HS-5 (cell line): Measurements from ENCODE around the gene XRCC3.

ENCODE experiments used
- DNase-seq: peaks from one replicate; pipeline ENCODE4 v3.0.0-alpha.2; 2012; ENCODE audit warnings: low read depth

XRCC3 gene

DNA sequence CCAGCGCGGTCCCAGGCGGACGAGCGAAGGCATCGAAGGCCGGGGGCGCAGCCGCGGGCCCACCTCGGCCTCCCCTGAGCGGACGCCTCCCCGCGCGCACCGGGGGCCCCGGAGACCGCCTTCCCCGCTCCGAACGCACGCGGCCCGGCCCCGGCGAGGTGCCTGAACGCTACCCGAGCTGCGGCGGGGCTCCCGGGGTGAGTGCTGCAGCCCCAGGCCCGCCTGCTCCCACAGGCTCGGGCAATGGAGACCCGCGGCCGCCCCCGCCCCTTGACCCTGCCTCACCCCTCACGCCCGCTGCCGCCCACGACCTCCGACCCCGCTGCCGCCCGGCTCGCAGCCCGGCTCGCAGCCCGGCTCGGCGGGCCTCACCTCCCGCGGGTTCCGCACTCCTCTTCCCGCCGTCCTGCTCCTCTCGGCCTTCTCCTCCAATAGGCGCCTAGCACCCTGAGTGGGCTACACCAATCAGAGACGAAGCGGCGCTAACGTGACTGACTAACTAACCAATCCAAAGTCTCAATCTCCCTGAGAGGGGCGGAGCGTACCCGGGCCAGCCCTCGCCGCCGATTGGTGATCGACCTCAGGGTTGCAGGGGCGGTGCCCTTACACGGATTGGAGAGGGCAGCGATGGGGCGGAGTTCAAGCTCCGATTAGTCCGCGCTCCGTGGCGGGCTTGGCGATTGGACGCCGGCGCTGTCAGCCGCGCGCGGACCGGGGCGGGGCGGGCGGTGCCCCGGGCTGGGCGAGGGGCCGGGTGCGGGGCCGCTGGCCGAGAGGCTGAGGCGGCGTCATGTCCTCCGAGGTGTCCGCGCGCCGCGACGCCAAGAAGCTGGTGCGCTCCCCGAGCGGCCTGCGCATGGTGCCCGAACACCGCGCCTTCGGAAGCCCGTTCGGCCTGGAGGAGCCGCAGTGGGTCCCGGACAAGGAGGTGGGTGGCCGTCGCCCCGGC, at the start of gene XRCC3, which contains the start of gene ZFYVE21:
Gene XRCC3, minus strand, starts transcription at position 400 of the 949 bp plus-strand sequence. CDS start 4,364 bp downstream, outside the sequence.
Gene ZFYVE21, plus strand, starts transcription at position 759 of the 949 bp plus-strand sequence. Its CDS starts 32 bp downstream, at position 791.
- DNase-seq: peak; percentile 96

DNA sequence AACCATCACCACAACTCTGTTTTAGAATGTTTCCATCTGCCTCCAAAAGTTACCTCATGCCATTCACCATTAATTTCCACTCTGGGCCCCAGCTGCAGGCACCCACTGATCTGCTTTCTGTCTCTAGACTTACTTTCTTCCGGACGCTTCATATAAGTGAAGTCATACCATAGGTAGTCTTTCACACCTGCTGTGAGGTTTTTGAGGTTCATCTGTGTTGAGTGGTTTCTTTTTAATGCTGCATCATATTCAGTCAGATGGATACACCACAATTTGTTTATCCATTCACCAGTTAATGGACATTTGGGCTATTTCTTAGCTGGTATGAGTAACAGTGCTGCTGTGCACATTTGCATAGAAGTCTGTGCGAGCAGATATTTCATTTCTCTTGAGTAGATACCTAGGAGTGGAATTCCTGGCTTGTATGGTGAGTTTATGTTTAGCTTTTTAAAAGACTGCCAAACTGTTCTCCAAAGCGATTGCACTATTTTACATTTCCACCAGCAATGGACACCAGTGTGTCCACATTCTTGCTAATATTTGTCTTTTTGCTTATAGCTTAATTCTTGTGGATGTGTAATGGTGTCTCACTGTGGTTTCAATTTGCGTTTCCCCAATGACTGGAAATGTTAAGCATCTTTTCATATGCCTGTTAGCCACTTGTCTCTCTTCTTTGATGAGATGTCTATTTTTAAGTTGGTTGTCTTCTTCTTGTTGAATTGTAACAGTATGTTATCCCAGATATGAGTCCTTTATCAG, 48.7 kb upstream of the XRCC3 start:
- DNase-seq: no peak

DNA sequence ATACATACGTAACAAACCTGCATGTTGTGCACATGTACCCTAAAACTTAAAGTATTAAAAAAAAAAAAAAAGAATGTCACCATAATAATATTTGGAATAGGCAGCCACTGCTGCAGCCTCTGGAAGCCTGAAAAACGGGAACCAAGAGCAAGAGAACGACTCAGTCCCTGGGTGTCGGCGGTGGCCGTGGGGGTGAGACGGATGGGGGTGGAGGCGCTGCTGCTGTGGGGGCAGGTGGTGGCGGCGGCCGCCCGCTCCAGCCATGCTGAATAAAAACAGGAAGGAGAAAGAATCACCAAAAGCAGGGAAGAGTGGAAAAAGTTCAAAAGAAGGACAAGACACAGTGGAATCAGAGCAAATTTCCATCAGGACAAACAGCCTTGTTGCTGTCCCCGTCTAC, 47.3 kb upstream of the XRCC3 start:
- DNase-seq: no peak

DNA sequence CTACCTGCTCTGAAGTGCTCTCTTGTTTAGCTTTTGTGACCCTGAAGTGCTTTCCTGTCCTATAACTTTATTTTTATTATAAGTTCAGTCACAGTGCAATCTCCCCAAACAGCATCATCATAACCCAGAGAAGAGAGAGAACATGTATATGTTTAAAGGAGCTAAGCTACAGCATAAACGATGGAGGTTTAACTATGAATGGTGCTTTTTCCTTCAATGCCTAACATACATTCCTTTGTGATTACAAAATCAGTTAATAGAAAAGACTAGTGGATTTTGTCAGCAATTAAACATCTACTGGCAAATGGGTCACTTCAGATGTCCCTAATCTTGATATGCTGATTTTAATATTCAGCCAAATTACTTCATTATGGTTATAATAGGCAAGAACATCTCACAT, 46.8 kb upstream of the XRCC3 start:
- no peak for DNase-seq

DNA sequence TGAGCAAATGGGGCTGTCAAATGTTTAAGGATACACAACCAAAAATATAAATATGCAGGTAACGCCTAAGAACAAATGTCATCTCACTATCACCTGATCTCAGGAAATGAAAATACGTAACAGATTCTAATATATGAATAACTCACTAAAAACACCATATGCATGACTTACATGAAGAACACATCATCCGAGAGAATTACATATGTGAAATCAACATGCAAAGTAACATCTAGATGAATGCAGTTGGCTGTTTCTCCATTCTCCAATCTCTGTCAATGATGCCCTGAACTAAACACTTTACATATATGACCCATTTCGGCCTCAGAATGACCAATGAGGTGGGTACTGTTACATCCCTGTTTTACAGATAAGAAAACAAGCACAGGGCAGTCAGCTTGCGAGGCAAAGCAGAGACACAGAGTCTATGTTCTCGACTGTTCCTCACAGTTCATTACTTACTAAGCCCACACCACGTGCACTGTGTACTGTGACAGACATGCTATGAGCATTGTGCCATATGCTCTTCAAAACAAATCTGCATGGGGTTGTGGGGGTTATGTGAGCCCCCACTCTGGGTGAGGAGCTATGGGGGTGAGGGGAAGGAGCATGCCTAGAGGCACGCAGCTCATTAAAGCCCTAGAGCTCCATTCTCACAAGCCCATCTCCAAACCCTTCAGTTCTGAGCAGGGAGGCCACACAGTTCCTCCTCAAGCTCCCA, 43.0 kb upstream of the XRCC3 start:
- no peak for DNase-seq

DNA sequence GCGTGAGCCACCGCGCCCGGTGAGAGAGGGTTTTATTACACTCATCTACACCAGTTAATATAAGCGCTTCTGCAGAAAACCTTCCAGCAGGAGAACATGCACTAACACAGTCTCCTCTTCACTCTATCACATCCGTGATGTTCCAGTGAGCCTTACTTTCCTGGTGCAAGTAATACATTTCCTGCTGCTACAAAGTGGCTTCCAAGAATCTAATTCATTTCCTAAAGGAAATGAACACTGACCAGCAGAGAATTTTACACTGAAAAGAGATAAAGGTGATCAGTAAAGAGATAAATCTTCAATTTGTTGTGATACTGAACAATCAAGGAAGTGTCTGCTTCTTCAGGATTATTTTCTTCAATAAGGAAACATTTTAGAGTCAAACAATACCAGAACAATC, 39.8 kb upstream of the XRCC3 start:
- DNase-seq: no peak

DNA sequence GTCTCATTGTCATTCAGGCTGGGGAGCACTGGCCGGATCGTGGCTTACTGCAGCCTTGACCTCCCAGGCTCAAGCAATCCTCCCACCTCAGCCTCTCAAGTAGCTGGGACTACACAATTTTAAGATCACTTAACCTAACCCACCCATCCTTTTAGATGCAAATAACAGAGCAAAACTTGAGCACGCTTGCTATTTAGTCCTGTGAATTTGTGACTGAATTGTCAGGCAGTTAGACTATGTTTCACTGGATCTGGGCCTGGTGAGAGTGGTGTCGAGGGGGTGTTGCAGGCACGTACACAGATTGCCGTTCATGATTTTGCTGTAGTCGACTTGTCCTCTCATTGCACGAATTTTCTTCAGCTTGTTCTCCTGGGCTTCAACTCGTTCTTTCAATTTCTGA, 38.5 kb upstream of the XRCC3 start:
- no peak for DNase-seq

DNA sequence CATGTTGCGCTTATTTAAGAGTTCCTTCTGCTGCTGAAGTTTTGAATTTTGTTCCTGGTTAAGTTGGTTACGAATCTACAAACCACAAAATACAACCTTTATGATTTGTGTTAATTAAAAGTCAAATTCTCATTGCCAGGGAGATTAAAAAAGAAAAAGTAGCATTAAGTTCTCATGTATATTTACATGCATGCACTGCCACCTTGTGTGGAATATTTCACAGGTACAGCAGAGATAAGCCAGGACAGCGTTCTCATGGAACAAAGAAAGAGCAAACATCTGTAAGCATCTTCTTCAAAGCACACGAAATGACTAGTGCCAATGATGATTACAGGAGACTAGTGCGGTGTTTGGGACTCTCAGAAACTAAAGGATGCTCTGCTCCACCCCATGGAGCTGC, 34.6 kb upstream of the XRCC3 start:
- DNase-seq: no peak

DNA sequence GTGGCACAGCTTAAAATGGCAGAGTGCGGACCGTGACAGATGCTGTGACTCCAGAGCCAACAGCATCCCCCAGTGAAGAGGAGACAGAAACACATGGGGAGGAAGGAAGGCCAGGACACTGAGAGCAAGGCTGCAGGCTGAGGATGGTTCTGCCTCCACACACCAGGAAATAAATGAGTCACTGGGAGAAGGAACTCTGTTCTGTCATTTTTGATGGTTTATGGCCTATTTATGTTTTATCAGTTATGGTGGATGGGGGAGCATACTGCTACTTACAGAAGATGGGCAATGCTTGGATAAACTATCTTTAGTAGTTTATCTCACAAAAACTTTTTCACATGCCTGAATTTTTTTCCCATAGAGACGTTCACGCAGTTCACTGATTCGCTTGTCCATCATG, 34.2 kb upstream of the XRCC3 start:
- DNase-seq: no peak

DNA sequence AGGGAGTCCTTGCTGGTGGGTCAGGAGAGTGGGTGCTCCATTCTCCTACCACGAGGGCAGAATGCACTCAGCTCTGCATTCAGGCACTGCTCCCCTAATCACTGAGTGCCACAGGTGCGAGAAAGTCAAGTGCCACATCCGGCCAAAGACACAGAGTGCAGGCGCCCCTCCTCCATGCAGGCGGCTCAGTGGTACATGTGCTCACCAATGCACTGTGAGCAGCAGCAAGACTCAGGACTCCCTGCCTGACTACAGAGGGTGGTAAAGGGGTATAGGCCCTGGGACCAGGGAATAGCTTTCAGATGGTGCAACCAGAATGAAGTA, 33.2 kb upstream of the XRCC3 start:
- DNase-seq: no peak

DNA sequence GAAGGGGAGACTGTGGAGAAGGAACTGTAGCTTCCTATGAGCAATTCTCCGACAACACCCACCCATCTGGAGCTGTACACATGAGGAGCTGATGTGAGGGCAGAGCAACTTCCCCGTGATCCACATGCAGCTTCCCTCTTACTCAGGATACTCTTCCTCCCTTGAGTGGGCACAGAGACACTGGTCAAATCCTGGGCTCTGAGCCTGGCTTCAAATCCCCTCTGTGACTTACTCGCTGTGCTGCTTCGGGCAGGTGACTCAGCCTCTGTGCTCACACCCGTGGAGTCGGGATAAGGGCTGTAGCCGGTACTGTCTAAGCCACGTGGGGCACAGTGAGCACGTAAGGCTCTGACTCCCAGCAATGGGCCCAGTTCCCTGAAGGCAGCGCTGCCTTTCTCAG, 31.4 kb upstream of the XRCC3 start:
- DNase-seq: no peak

DNA sequence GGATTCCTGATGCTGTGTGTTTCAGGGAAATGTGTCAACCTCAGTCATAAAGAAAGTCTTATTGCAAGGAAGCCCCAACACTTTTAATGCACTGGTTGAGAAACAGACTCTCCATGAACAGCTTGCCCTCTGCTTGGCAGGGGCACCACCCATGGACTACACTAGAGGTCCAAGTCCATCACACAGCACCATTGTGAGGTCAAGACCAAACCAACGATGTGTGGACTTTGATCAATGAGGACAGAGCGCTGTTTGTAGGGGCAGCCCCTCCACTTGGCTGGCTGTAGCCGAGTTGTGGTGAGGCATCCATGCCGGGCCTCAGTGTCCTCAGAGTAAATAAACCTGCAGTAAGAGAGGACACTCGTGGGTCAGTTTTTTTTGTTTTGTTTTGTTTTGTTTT, 30.2 kb upstream of the XRCC3 start:
- DNase-seq: no peak

DNA sequence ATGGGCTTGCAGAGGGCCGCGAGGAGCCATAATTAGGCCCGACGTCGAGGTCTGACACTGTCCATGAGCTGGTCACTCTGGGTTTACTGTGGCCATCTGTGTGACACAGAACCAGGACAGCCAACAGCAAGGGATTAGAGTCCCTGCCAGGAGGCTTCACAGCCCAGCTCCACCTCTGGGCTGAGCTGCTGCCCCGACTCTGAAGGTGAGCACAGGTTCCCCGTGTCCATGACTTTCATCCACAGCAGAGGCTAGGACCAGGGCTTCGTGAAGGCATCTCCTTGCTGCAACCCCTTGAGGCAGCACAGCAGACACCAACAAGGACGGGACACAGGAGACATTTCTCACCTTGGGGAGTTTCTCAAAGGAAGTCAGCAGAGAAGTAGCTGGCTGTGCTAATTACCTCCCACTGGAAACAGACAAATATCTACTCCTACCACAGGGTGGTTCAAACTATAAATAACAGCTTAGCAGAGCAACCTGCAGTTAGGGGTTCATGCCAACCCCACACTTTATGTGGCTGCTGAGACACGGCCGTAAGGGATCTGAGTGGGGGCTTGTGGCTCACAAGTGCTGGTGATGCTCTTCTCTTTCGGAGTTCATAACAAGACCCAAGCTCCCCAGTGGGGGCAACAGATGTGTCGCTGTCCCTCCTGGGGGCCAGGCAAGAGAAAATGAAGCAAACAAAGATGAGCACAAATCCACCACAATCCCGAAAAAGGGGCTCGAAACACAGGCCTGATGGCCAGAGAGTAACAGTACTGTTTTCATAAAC, 29.6 kb upstream of the XRCC3 start:
- no peak for DNase-seq

DNA sequence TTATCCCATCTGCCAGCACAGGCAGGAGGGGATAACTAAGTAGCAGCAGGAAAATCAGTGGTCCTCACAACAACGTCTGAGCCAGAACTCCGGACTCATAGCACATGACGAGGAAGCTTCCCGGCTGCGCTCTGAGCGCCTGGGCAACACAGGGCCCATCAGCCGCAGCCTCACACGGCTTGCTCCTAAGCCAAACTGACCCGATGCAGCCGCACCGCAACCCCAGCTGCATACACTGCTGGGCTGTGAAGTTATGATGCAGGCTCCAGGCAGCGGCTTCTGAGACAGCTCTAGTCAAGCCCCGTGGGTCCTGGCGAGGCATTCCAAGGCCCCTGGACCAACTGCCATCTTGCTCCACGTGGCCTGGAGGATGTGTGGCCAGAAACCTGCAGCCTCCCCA, 28.4 kb upstream of the XRCC3 start:
- DNase-seq: no peak

DNA sequence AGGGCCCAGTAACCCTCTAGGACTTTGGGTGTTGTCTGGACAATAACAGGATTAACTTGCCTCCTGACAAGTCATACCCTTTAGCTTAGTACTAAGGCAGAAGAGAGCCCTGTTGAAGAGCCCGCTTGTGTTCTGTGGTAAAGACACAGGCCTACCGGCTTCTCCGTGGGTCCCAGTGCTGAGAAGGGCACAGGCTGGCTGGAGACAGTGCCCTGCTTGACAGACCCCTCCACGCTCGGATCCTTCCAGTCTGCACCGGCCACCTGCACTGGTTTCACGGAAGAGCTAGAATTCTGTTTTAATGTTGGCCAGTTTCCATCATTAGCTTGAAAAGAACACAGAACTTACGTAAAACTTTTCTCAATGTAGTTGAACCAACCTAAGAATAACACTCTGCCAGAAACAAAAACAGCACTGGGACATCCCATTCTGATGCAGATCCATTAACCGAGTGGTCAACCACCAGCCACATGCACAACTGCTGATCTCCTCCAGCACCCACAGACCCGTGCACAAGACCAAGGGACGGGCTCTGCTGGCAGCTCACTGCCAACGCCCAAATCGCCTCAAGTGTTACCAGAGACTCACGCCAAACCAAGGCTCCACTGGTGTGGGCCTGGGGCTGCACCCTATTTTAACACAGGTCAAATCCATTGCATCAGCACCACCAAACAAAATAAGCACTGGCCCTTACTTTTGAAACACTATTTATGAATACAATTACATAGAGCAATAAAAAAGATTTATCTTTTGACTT, 27.4 kb upstream of the XRCC3 start:
- no peak for DNase-seq

DNA sequence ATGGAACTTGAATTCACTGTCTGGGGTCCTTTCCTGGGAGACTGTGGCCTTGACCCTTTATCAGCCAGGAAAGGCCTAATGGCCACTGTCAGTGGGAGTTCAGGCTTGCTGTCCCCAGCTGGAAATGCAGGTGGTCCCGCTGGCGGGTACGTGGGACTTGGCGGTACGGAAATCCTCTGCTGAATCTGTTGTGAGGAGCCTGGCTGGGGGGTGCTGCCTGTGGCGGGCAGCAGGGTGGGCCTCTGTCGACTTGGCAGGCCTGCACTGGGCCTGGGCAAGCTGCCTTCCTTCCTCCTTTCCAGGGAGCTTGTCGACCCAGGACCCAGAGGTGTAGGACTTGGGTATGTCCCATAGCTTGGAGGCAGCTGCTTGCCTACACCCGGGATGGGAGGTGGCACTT, 26.6 kb upstream of the XRCC3 start:
- DNase-seq: no peak

DNA sequence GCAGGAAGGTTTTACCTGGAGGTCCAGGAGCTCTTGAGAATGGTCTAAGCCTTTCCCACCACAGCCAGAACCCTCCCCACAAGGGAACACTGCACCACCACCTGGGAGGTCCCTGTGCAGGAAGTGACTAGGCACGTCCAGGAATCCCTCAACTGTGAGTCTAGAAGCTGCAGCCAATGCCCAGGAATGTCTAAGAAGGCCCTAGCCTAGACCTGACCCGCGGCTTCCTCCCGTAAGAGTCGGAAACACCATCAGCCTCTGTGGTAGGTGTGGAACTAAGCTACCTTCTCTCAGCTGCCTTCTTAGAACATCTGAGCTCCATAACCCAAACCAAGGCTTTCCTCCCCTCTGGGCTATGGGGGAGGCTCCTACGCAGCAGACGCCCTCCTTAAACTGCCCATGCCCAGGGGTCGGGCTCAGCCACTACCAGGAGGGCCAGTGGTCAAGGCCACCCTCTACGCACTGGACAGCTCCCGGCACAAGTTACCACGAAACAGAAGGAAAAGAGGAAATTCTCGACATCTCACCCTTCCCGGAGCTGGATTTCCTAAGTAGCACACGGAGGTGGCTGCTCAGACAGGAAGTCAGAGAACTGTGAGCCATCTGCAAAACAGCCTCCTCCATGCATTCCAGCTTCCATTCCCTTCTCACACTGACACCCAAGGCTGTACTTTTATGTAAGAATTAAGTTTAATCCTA, 25.9 kb upstream of the XRCC3 start:
- DNase-seq: no peak

DNA sequence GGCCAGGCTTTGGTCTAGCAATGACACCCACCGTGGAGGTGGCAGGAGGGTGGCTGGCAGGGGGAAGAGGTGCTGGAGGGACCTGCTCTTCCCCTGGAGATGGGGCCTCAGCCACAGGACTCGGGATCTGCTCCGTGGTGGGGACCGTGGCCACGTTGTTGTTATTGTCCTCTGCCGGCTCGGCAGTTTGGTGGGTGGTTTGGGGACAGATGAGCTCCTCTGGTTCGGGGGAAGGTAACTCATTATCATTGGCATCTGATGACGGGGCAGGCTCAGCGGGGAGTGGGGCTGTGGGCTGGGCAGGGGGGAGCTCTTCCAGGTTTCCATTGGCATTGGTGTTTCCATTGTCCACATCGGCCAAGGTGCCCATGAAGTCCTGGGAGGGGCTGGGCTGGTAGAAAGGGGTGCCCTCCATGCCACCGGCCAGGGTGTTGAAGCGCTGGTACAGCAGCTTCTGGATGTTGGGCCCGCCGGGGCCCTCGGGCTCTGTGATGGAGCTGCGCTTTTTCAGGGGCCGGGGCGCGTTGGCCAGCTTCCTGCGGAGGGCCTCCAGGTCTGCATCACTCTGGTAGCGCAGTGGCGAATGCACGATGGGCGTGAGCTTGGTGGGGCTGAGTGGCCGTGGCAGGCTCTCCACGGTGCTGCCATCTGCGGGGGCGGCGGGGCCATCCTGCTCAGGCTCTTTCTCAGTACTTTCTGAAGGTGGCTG, 24.7 kb upstream of the XRCC3 start:
- DNase-seq: no peak

DNA sequence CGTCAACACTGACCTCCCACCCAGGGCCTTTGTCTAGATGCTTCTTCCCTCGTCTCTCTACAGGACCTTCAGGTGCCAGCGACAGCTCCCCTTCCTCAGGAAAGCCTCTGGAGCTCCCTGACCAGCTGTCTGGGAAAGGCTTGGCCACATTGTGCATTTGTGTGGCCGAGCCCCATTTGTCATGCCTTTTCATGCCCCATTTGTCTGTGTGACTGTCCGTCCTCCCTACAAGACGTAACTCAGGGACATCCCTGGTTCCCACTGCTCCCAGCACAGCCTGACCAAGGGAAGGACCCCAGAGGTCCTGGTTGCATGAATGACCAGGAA, 24.2 kb upstream of the XRCC3 start:
- DNase-seq: no peak
